Right atrium auricular region (tissue), 2 donors: ENCODE results near the gene SLC29A1. TPM values are rescaled to one million over a fixed set of nuclear protein-coding genes. Genes with fewer than 3 reads are reported as not detected.

ENCODE experiments used
- DNase-seq: peaks from one replicate; pipeline ENCODE4 v3.0.0-alpha.2; 2019; ENCODE audit warnings: low spot score
- H3K27ac ChIP-seq, 2 donors: fragments of 200-600 bp; sonication (generic); 1 replicate in 1 of 2; 2 replicates in 1 of 2; pipeline ENCODE4 v1.5.1; 2016 to 2019
- H3K27me3 ChIP-seq, 2 donors: fragments of 200-600 bp; sonication (generic); one replicate each; pipeline versions ENCODE4 v1.5.1 to v1.6.0; 2017 to 2019
- H3K36me3 ChIP-seq: fragments of 200-600 bp; sonication (generic); one replicate; pipeline ENCODE4 v1.5.1; 2016
- H3K4me1 ChIP-seq, 2 donors: fragments of 200-600 bp; sonication (generic); one replicate each; pipeline versions ENCODE4 v1.5.1 to v1.6.0; 2017 to 2019
- H3K4me3 ChIP-seq, 2 donors: fragments of 200-600 bp; sonication (generic); 1 replicate in 1 of 2; 2 replicates in 1 of 2; pipeline ENCODE4 v1.5.1; 2017 to 2019; ENCODE audit warnings: mild to moderate bottlenecking in 1 of 2, moderate library complexity in 1 of 2
- H3K9me3 ChIP-seq, 2 donors: fragments of 200-600 bp; sonication (generic); one replicate each; pipeline ENCODE4 v1.5.1; 2019
- CTCF ChIP-seq, 2 donors: fragments of 200-600 bp; sonication (generic); IDR thresholded peaks; one replicate each; pipeline ENCODE4 v1.5.1; 2019; ENCODE audit warnings: antibody characterized with exemption in 2 of 2
- total RNA-seq, 2 donors: library from RNA; depleted of rRNA; stranded (reverse); fragments of >200 nt; gene quantifications; one replicate each; pipeline ENCODE4 v1.1.0, GENCODE V29; 2016

Gene SLC29A1
- total RNA-seq, 2 donors from 2014 or later, result 105 to 256 TPM

GRCh38 chr6:44251576-44252524, 28.5 kb downstream of the SLC29A1 start:
- H3K4me3 ChIP-seq, result no peak overlapping the region
- DNase-seq, result no peak
- peaks cover 71% of the 10 kb centered on the region for H3K36me3 ChIP-seq
- peaks cover 0 to 43% of the 10 kb centered on the region in 2 donors for H3K4me1 ChIP-seq
- H3K27ac ChIP-seq, result no peak overlapping the region
- no peaks in the 10 kb centered on the region for H3K9me3 ChIP-seq
- TF ChIP-seq CTCF (IDR thresholded peaks at IDR 0.05), result no peak
- H3K27me3 ChIP-seq, result no peaks in the 10 kb centered on the region

- Histone ChIP-seq H3K4me3 (no peak overlapping the region), H3K4me1 (peaks cover 0 to 44% of the 10 kb centered on the region in 2 donors), H3K27me3 (no peaks in the 10 kb centered on the region), H3K9me3 (no peaks in the 10 kb centered on the region), H3K36me3 (peaks cover 70% of the 10 kb centered on the region), H3K27ac (no peak overlapping the region)
- no peak for DNase-seq
- TF ChIP-seq CTCF (IDR thresholded peaks at IDR 0.05), result peak in 1 of 2 donors; percentile 43
These were observed 30.1 kb downstream of the SLC29A1 start for GRCh38 chr6:44253307-44254101.

- no peak for DNase-seq
- no peak for TF ChIP-seq CTCF (IDR thresholded peaks at IDR 0.05)
- H3K27ac ChIP-seq, result no peak overlapping the region
These were observed 31.1 kb downstream of the SLC29A1 start for GRCh38 chr6:44254191-44255104.

GRCh38 chr6:44255105-44255808, 31.9 kb downstream of the SLC29A1 start:
- Histone ChIP-seq H3K27ac (no peak overlapping the region), H3K4me3 (no peak overlapping the region), H3K36me3 (peaks cover 52% of the 10 kb centered on the region), H3K9me3 (no peaks in the 10 kb centered on the region), H3K27me3 (no peaks in the 10 kb centered on the region), H3K4me1 (peaks cover 0 to 29% of the 10 kb centered on the region in 2 donors)
- no peak for DNase-seq
- no peak for TF ChIP-seq CTCF (IDR thresholded peaks at IDR 0.05)

More at GRCh38 chr6:44254191-44255104, 31.1 kb downstream of the SLC29A1 start:
- no peak overlapping the region for H3K4me3 ChIP-seq
- H3K27me3 ChIP-seq, result no peaks in the 10 kb centered on the region
- H3K4me1 ChIP-seq, result peaks cover 0 to 35% of the 10 kb centered on the region in 2 donors
- peaks cover 61% of the 10 kb centered on the region for H3K36me3 ChIP-seq
- no peaks in the 10 kb centered on the region for H3K9me3 ChIP-seq
